ENCODE results near the gene FGGY. TPM values are rescaled to one million over a fixed set of nuclear protein-coding genes. Genes with fewer than 3 reads are reported as not detected.

The FGGY gene
- total RNA-seq, 4 donors from 2014 or later: 24.9 to 35.9 (median 30.5) TPM

GRCh38 chr1:59436637-59437036, 139.7 kb downstream of the FGGY start:
- intact Hi-C loops (cut with DNase I; ENCODE audit: low total_unique reads) (no loop called here), in situ Hi-C loops (cut with MboI; ENCODE audit: low sequenced_read_pairs in 4 of 4) (loop anchor here in 1 of 4 donors (25.0 kb wide), 1 partner anchor 251 kb away; no protein-coding TSS in a partner anchor)
- H3K4me3 ChIP-seq: no peak overlapping the region

GRCh38 chr1:59438058-59438560, 141.2 kb downstream of the FGGY start:
- H3K4me3 ChIP-seq: no peak overlapping the region
- no peaks in the 10 kb centered on the region for H3K36me3 ChIP-seq
- in situ Hi-C loops (cut with MboI; ENCODE audit: low sequenced_read_pairs in 4 of 4): loop anchor here in 1 of 4 donors (25.0 kb wide), 1 partner anchor 249 kb away; no protein-coding TSS in a partner anchor
- H3K27ac ChIP-seq: peak overlapping the region in 1 of 4 donors; percentile 63
- DNase-seq: no peak
- no peak for ATAC-seq
- intact Hi-C loops (cut with DNase I; ENCODE audit: low total_unique reads): no loop called here
- H3K9me3 ChIP-seq: no peaks in the 10 kb centered on the region
- no peak for TF ChIP-seq POLR2A (IDR thresholded peaks at IDR 0.05)
- TF ChIP-seq CTCF (IDR thresholded peaks at IDR 0.05 in 4 of 5, conservative IDR thresholded peaks at IDR 0.05 in 1 of 5): no peak
- H3K4me1 ChIP-seq: peaks cover 66 to 81% of the 10 kb centered on the region in 2 donors
- no peaks in the 10 kb centered on the region for H3K27me3 ChIP-seq

More at GRCh38 chr1:59436637-59437036, 139.7 kb downstream of the FGGY start:
- H3K27me3 ChIP-seq: no peaks in the 10 kb centered on the region
- peaks cover 62 to 79% of the 10 kb centered on the region in 2 donors for H3K4me1 ChIP-seq
- H3K27ac ChIP-seq: peak overlapping the region; percentile 29 to 68 (median 57)
- TF ChIP-seq CTCF (IDR thresholded peaks at IDR 0.05 in 4 of 5, conservative IDR thresholded peaks at IDR 0.05 in 1 of 5) (no peak), POLR2A (IDR thresholded peaks at IDR 0.05) (no peak)
- ATAC-seq: peak; percentile 43 to 55
- DNase-seq: no peak
- H3K9me3 ChIP-seq: no peaks in the 10 kb centered on the region
- H3K36me3 ChIP-seq: no peaks in the 10 kb centered on the region

- H3K4me1 ChIP-seq: peaks cover 58 to 86% of the 10 kb centered on the region in 2 donors
- intact Hi-C loops (cut with DNase I; ENCODE audit: low total_unique reads): no loop called here
Observed at GRCh38 chr1:59442492-59442891, 145.6 kb downstream of the FGGY start.

GRCh38 chr1:59443310-59443709, 146.4 kb downstream of the FGGY start:
- intact Hi-C loops (cut with DNase I; ENCODE audit: low total_unique reads): no loop called here
- peak overlapping the region in 2 of 4 donors; percentile 33 to 47 for H3K27ac ChIP-seq
- peaks cover 55 to 83% of the 10 kb centered on the region in 2 donors for H3K4me1 ChIP-seq

More at GRCh38 chr1:59442492-59442891, 145.6 kb downstream of the FGGY start:
- Histone ChIP-seq H3K27me3 (no peaks in the 10 kb centered on the region), H3K36me3 (no peaks in the 10 kb centered on the region), H3K27ac (no peak overlapping the region), H3K4me3 (no peak overlapping the region), H3K9me3 (no peaks in the 10 kb centered on the region)
- in situ Hi-C loops (cut with MboI; ENCODE audit: low sequenced_read_pairs in 4 of 4): loop anchor here in 1 of 4 donors (25.0 kb wide), 1 partner anchor 245 kb away; no protein-coding TSS in a partner anchor
- DNase-seq (no peak), ATAC-seq (no peak)
- TF ChIP-seq CTCF (IDR thresholded peaks at IDR 0.05 in 4 of 5, conservative IDR thresholded peaks at IDR 0.05 in 1 of 5) (no peak), POLR2A (IDR thresholded peaks at IDR 0.05) (no peak)

More at GRCh38 chr1:59443310-59443709, 146.4 kb downstream of the FGGY start:
- no peak overlapping the region for H3K4me3 ChIP-seq
- no peak for TF ChIP-seq POLR2A (IDR thresholded peaks at IDR 0.05)
- no peak for TF ChIP-seq CTCF (IDR thresholded peaks at IDR 0.05 in 4 of 5, conservative IDR thresholded peaks at IDR 0.05 in 1 of 5)
- no peaks in the 10 kb centered on the region for H3K9me3 ChIP-seq
- in situ Hi-C loops (cut with MboI; ENCODE audit: low sequenced_read_pairs in 4 of 4): loop anchor here in 1 of 4 donors (25.0 kb wide), 1 partner anchor 244 kb away; no protein-coding TSS in a partner anchor
- no peaks in the 10 kb centered on the region for H3K27me3 ChIP-seq
- no peaks in the 10 kb centered on the region for H3K36me3 ChIP-seq
- ATAC-seq (no peak), DNase-seq (no peak)
